TTC549 (cell line): ENCODE results near the gene MISP.

ENCODE experiments used
- FAIRE-seq: peaks from 2 replicates; lab custom pipeline; 2012; peaks lifted over from hg19 to GRCh38; lab: Jason Lieb, UNC

The MISP gene

GRCh38 chr19:747432-748273 lies 3.3 kb upstream of the MISP start:
- no peak for FAIRE-seq

DNA sequence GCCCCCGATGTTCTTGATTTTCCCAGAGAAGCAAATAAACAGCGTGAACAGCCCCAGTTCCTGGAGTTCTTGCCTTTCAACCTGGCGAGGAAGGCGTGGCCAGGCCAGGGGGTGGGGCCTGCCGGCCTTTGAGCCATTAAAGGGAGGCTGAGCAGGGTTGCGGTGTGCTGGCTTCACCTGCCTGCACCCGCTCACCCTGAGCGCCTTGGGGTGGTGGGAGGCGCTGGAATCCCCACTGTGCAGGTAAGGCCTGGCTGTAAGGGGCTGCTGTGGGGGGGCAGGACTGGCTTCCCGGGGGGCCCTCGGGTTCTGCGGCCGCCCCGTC lies 2.7 kb upstream of the MISP start:
- no peak for FAIRE-seq

DNA sequence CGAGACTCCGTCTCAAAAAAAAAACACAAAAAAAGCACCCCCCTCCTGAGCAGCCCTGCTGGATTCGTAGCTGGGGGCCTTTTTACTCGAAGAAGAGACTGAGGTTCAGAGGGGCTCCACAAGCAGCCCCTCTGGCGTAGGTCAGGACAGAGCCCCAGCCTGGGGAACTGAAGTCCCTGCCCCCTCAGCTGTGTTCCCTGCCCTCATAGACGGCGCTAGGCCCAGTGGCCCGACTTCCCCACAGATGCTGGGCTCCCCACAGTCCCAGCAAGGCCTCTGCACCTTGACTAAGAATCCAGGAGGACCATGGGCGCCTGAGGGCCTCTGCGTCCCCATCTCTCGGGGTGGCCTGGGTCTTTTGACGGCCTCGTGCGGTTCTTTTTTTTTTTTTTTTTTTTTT lies 1.1 kb upstream of the MISP start:
- no peak for FAIRE-seq

DNA sequence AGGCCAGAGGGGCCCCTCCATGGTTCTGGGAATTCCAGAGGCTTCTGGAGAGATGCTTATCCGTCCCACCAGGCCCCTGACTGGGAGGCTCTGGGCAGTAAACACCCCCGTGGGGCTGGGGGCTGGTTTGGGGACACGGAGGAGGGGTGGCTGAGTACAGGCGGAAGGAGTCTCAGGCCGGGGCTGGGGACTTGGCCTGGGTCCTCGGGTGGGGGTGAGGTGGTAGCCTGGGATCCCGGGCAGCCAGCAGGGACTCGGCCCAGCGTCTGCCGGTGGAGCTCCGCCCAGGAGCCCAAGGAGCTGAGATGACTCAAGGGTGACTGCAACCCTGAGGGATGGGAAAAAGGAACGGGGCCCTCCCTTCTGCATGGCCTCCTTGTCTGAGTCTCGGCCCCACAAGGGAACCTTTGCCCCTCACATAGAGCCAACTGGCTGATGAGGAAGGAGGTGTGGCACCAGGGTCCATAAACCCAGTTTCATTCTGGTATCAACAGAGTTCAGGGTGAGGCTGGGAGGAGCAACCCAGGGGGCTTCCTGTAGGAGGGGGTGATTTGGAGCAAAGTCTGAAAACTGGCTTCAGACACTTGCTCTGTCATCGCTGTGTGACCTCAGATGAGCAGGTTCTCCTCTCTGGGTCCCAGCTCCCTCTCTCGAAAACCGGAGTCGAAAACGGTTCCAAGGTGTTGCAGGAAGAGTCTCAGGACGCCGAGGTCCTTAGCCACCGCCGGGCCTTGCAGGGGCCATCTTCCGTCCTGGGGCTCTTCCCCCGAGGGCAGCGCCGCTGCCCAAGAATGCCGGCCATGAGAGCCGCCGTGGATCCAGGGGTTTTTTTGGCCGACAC lies 809 bp downstream of the MISP start:
- FAIRE-seq: no peak

GRCh38 chr19:752652-753517 lies 2.0 kb downstream of the MISP start:
- no peak for FAIRE-seq

DNA sequence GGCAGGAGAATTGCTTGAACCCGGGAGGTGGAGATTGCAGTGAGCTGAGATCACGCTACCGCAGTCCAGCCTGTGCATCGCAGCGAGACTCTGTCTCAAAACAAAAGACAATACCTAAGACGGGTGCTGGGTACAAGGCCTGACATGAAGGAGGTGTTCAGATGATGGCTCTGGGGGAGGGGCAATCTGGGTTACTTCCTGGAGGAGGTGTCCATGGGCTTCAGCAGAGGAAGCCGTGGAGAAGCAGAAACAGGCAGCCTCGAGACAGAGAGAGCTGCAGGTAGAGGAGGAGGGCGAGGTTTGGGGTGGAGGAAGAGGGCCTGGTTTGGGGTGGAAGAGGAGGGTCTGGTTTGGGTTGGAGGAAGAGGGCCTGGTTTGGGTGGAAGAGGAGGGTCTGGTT lies 3.6 kb downstream of the MISP start:
- no peak for FAIRE-seq

- no peak for FAIRE-seq
These were observed 4.2 kb downstream of the MISP start for GRCh38 chr19:755063-755462.

DNA sequence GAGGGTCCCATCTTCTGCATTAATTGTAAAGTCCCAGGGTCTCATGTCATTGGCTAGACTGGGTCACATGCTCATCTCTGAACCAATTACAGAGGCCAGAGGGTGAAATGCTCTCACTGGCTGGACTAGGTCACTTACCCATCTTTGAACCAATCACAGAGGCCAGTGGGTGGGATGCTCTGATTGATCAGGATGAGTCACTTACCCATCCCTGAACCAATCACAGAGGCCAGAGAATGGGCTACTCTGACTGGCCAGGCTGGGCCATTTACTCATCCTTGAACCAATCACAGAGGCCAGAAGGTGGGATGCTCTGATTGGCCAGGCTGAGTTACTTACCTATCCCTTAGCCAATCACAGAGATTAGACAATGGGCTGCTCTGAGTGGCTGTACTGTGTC lies 5.3 kb downstream of the MISP start:
- no peak for FAIRE-seq

DNA sequence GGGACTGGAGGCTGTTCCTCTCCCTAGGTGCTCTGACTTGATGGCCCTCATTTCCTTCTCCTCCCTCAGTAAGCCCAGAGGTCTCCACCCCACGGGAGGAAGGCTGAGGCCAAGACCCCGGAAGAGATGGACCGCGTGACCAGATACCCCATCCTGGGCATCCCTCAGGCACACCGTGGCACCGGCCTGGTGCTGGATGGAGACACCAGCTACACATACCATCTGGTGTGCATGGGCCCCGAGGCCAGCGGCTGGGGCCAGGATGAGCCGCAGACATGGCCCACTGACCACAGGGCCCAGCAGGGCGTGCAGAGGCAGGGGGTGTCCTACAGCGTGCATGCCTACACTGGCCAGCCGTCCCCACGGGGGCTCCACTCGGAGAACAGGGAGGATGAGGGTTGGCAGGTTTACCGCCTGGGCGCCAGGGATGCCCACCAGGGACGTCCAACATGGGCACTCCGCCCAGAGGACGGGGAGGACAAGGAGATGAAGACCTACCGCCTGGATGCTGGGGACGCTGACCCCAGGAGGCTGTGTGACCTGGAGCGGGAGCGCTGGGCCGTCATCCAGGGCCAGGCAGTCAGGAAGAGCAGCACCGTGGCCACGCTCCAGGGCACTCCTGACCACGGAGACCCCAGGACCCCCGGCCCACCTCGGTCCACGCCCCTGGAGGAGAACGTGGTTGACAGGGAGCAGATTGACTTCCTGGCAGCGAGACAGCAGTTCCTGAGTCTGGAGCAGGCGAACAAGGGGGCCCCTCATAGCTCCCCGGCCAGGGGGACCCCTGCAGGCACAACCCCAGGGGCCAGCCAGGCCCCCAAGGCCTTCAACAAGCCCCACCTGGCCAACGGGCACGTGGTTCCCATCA lies 6.1 kb downstream of the MISP start:
- FAIRE-seq: no peak

DNA sequence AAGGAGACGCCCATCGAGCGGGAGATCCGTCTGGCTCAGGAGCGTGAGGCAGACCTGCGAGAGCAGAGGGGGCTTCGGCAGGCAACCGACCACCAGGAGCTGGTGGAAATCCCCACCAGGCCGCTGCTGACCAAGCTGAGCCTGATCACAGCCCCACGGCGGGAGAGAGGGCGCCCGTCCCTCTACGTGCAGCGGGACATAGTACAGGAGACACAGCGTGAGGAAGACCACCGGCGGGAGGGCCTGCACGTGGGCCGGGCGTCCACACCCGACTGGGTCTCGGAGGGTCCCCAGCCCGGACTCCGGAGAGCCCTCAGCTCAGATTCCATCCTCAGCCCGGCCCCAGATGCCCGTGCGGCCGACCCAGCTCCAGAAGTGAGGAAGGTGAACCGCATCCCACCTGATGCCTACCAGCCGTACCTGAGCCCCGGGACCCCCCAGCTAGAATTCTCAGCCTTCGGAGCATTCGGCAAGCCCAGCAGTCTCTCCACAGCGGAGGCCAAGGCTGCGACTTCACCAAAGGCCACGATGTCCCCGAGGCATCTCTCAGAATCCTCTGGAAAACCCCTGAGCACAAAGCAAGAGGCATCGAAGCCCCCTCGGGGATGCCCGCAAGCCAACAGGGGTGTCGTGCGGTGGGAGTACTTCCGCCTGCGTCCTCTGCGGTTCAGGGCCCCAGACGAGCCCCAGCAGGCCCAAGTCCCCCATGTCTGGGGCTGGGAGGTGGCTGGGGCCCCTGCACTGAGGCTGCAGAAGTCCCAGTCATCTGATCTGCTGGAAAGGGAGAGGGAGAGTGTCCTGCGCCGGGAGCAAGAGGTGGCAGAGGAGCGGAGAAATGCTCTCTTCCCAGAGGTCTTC lies 7.1 kb downstream of the MISP start:
- no peak for FAIRE-seq

- FAIRE-seq: no peak
These were observed 12.3 kb downstream of the MISP start for GRCh38 chr19:763181-763580.

- no peak for FAIRE-seq
These were observed 13.0 kb downstream of the MISP start for GRCh38 chr19:763869-764268.

GRCh38 chr19:764301-764700 lies 13.4 kb downstream of the MISP start:
- FAIRE-seq: no peak

DNA sequence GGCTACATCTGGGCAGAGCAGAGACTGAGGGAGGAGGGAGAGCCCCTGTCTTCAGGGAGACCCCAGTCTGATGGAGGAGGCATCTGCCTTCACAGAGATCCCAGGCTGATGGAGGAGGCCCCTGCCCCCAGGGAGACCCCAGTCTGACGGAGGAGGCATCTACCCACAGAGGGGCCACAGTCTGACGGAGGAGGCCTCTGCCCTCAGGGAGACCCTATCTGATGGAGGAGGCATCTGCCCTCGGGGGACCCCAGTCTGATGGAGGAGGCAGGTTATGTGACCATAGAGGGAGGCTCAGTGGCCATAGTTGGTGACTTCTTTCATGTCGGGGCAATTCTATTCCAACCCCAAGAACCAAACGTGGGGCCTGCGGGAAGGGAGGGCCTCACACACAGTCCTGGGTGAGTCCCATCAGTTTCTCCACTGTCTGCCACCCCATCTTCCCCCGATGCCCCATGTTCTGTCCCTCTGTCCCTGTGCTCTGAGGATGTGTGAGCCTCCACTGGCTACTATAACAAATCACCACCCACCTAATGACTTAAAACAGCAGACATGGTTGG lies 14.3 kb downstream of the MISP start:
- no peak for FAIRE-seq

GRCh38 chr19:768424-768823 lies 17.5 kb downstream of the MISP start:
- FAIRE-seq: no peak

DNA sequence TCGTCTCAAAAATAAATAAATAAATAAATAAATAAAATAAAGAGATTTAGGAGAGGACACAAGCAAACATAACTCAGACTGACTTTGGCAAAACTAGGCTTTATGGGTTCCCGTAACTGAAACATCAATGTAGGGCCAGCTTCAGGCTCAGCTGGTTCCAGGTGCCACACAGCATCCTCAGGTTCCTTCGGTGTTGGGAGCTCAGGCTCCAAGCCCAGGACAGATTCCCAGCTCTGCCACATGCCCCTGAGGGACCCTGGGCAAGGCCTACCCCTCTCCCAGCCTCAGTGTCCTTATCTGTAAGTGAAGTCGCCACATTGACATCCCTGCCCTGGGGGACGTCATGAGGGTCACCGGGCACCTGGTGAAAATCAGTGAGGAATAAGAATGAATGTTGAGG lies 18.7 kb downstream of the MISP start:
- FAIRE-seq: no peak

- no peak for FAIRE-seq
These were observed 20.4 kb downstream of the MISP start for GRCh38 chr19:771332-771785.

- no peak for FAIRE-seq
These were observed 21.2 kb downstream of the MISP start for GRCh38 chr19:772063-772462.

- FAIRE-seq: no peak
These were observed 22.0 kb downstream of the MISP start for GRCh38 chr19:772730-773436.

DNA sequence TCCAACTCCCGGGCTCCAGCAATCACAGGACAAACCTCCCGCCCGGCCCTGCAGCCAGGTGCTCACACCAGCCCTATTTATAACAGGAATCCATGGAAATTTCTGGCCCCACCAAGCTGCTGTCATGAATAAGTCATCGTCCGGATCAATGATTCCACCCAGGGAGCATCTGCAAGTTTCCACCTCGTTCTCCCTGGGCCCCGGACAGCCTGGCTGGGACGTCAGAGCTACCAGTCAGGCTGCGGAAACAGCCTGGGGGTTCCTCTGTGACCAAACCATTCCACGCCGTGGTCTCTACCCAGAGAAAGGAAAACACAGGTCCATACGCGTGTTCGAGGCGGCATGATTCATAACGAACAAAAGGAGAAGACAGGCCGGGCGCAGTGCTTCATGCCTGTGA lies 25.6 kb downstream of the MISP start:
- FAIRE-seq: no peak
